GM19238 (cell line): ENCODE measurements around the gene OR4A5.
"Not testable (repeated sequence)": the region's sequence is repeated elsewhere in the genome, so short reads cannot be mapped to it uniquely, and the experiment has no call there.

ENCODE experiments used
- DNase-seq: peaks from one replicate; pipeline ENCODE4 v3.0.0; 2011; ENCODE audit warnings: low spot score; ENCODE audit not compliant: insufficient read length

The OR4A5 gene, protein sequence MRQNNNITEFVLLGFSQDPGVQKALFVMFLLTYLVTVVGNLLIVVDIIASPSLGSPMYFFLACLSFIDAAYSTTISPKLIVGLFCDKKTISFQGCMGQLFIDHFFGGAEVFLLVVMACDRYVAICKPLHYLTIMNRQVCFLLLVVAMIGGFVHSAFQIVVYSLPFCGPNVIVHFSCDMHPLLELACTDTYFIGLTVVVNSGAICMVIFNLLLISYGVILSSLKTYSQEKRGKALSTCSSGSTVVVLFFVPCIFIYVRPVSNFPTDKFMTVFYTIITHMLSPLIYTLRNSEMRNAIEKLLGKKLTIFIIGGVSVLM

DNA sequence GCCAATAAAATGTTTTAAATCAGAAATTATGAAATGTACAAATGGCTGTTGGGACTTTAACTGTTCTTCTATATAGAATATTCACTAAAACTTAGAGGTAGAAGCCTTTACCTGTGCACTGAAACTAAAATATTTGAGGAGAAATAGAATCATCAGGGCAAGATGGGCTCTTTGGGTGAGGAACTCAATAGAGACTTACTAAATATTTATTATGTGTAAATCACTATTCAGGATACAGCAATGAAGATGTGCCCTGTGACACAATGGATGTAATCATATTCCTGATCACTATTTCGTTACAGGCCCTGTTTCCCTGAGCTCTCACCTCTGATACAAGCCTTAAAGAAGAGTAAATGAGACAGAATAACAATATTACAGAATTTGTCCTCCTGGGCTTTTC lies at the start of gene OR4A5:
Gene OR4A5, plus strand, starts transcription at position 301 of the 400 bp plus-strand sequence. Its CDS starts 53 bp downstream, at position 354.
- DNase-seq = not testable (repeated sequence)

DNA sequence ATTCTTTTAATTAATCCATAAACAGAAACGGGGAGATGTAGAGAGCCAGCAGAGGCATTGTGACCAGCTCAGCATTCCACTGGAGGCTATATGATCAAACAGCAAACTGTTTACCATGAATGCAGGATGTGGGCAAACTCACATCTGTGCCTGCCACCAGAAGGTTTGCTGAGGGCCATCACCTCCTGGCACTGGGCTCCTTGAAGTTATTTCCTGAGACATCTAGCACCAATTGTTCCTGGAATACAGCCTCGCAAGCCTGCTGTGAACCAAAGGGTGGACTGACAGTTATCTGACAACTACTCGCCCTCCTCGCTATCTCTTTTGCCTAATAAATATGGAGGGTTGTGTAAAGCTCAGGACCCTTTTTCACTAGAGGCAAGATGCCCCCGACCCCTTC lies 13.5 kb downstream of the OR4A5 start:
- DNase-seq = not testable (repeated sequence)
